Kidney (tissue), 14 donors: ENCODE data around the gene DLGAP4. TPM values are rescaled to one million over a fixed set of nuclear protein-coding genes. Genes with fewer than 3 reads are reported as not detected.

Source experiments
- DNase-seq, 5 donors: peaks; one replicate each; pipeline ENCODE4 v3.0.0-alpha.2; 2013 to 2020
- FAIRE-seq: peaks from 2 replicates; lab custom pipeline; 2012; peaks lifted over from hg19 to GRCh38; lab: Jason Lieb, UNC
- H3K27ac ChIP-seq, 2 donors: one replicate each; pipeline ENCODE4 v1.7.0; 2013; ENCODE audit warnings: low read depth in 2 of 2, low read length in 2 of 2, inconsistent platforms in 1 of 2
- H3K27me3 ChIP-seq: one replicate; pipeline ENCODE4 v1.7.1; 2013; ENCODE audit warnings: low read length, inconsistent platforms; ENCODE audit not compliant: control insufficient read depth, insufficient read depth
- H3K36me3 ChIP-seq, 3 donors: one replicate each; pipeline versions ENCODE4 v1.7.0 to v1.7.1; 2013; ENCODE audit warnings: low read length in 3 of 3, control low read depth in 1 of 3, inconsistent platforms in 1 of 3; ENCODE audit not compliant: insufficient read depth in 3 of 3, control insufficient read depth in 2 of 3
- H3K4me1 ChIP-seq, 3 donors: one replicate each; pipeline versions ENCODE4 v1.7.0 to v1.7.1; 2013; ENCODE audit warnings: low read length in 3 of 3, inconsistent platforms in 1 of 3, low read depth in 1 of 3; ENCODE audit not compliant: control insufficient read depth in 2 of 3, insufficient read depth in 2 of 3
- H3K4me3 ChIP-seq, 3 donors: one replicate each; pipeline versions ENCODE4 v1.7.0 to v1.8.1; 2013; ENCODE audit warnings: low read length in 3 of 3, control low read depth in 1 of 3, inconsistent platforms in 1 of 3
- H3K9ac ChIP-seq, 3 donors: one replicate each; pipeline versions ENCODE4 v1.7.0 to v1.7.1; 2013; ENCODE audit warnings: low read length in 3 of 3, control low read depth in 1 of 3, inconsistent platforms in 1 of 3
- H3K9me3 ChIP-seq, 3 donors: one replicate each; pipeline versions ENCODE4 v1.7.0 to v1.7.1; 2013; ENCODE audit warnings: low read length in 3 of 3, control low read depth in 1 of 3, inconsistent platforms in 1 of 3; ENCODE audit not compliant: control insufficient read depth in 2 of 3, insufficient read depth in 1 of 3
- intact Hi-C: fragments of 100-400 bp; cut with DNase I; formaldehyde crosslinking; loops from one replicate; pipeline ENCODE4 v1.11.1; 2022
- polyA plus RNA-seq: library from polyadenylated mRNA; stranded (reverse); fragments of 350-450 nt; fragmentation: Illumina TruSeq; extraction: RNeasy Lipid Tissue Mini Kit (QIAGEN cat#74804); gene quantifications from one replicate; pipeline ENCODE4 v1.2.3, GENCODE V29; 2014; ENCODE audit warnings: low read depth, low replicate concordance; ENCODE audit not compliant: insufficient read depth
- total RNA-seq: library from RNA; stranded (reverse); fragmentation: NEBNext Ultra II Directional; extraction: Animal tissue kit (Norgen Biotek cat#: 25700); gene quantifications from one replicate; pipeline ENCODE4 v1.2.1, GENCODE V29; 2021
- TF ChIP-seq, protein P1 (sequence below): IDR thresholded peaks from 3 replicates; pipeline ENCODE4 v1.5.1; 2012; ENCODE audit warnings: mild to moderate bottlenecking, moderate library complexity, borderline replicate concordance; ENCODE audit not compliant: insufficient read depth; ENCODE audit errors: extremely low read depth
- donor health status: control.
- donor health status: control.
- donor health status: control.
- donor health status: control.
- donor health status: control.
- donor health status: DM: yes; HTN: yes; CAD: no.
- donor health status: Normal renal cell carcinoma (clear cell type).

Gene DLGAP4
- total and polyA plus RNA-seq, 2 donors from 2014 or later: 19.6 to 62.4 TPM

DNA sequence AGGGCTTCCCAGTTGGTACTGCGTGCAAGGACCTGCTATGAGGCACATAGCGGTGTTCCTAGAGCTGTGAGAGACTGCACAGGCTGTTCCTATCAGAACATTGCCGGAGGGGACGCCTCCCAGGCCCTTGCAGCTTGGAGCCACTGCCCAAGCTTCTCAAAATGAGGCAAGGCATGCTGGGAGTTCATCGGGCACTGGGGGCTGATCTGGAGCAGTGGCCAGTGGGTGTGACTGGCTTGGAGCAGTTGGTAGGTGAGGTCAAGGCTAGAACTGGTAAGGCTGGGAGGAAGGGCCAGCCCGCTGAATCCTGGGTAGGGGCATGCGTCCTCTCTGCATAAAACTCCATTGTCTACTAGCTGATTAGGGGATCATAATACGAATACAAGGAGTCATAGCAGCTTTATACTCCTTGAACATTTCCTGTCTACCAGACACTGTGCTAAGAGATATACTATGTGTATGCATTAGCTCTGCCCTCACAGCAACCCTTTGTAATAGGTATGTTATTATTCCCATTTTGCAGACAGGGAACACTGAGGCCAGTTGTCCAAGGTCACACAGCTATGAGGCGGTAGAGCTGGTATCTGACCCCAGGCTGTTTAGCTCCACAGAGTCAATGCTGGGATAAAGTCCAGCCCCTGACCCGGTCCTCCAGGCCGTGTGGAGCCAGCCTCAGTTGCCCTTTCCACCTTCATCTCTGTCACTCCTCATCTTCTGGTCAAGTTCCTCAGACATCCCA lies 53.7 kb downstream of the DLGAP4 start:
- DNase-seq: no peak
- Histone ChIP-seq H3K27ac (no peak overlapping the region), H3K9me3 (no peaks in the 10 kb centered on the region), H3K4me1 (no peaks in the 10 kb centered on the region), H3K4me3 (no peak overlapping the region), H3K36me3 (no peaks in the 10 kb centered on the region), H3K27me3 (no peaks in the 10 kb centered on the region), H3K9ac (no peak overlapping the region)
- TF ChIP-seq, protein P1, sequence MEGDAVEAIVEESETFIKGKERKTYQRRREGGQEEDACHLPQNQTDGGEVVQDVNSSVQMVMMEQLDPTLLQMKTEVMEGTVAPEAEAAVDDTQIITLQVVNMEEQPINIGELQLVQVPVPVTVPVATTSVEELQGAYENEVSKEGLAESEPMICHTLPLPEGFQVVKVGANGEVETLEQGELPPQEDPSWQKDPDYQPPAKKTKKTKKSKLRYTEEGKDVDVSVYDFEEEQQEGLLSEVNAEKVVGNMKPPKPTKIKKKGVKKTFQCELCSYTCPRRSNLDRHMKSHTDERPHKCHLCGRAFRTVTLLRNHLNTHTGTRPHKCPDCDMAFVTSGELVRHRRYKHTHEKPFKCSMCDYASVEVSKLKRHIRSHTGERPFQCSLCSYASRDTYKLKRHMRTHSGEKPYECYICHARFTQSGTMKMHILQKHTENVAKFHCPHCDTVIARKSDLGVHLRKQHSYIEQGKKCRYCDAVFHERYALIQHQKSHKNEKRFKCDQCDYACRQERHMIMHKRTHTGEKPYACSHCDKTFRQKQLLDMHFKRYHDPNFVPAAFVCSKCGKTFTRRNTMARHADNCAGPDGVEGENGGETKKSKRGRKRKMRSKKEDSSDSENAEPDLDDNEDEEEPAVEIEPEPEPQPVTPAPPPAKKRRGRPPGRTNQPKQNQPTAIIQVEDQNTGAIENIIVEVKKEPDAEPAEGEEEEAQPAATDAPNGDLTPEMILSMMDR: no peak
- no peak for FAIRE-seq
- intact Hi-C loops: no loop called here

DNA sequence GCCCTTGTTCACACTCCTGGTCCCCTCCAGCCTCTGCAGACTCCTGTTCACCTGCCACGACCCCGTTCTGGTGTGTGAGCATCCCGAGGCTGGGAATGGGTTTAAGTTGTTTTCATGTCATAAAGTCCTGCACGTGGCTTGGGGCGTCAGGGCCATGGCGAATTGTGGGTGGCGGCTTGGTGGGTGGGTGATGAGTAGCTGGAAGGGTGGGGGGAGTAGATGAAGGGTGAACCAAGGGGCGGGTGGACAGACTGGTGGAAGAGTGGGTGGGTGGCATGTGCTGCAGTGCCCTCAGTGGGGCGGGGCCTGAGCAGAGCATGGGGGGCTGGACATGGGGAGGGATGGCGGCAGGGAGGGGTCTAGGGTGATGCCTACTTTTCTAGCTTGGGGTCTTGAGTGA lies 54.3 kb downstream of the DLGAP4 start:
- FAIRE-seq: no peak
- intact Hi-C loops: no loop called here
- H3K4me1 ChIP-seq: no peaks in the 10 kb centered on the region
- TF ChIP-seq, protein P1: no peak
- H3K36me3 ChIP-seq: no peaks in the 10 kb centered on the region
- no peak for DNase-seq
- no peaks in the 10 kb centered on the region for H3K9me3 ChIP-seq
- no peak overlapping the region for H3K27ac ChIP-seq
- H3K9ac ChIP-seq: no peak overlapping the region
- H3K4me3 ChIP-seq: no peak overlapping the region
- H3K27me3 ChIP-seq: no peaks in the 10 kb centered on the region

DNA sequence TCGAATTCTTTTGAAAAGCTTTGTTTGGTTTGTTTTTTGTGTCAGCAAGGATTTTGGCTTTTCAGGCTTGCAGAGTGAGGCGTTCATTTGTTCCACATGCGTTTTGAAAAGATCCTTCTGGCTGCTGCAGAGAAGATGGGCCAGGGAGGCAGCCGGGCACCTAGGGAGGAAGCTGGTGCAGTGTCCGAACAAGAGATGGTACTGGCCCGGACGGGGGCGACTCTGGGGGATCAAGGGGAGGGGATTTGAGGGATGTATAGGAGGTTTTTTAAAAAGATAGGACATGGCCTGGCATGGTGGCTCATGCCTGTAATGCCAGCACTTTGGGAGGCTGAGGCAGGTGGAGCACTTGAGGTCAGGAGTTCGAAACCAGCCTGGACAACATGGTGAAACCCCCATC lies 55.3 kb downstream of the DLGAP4 start:
- H3K4me1 ChIP-seq: no peaks in the 10 kb centered on the region

More for the DNA sequence above, 55.3 kb downstream of the DLGAP4 start:
- DNase-seq: no peak
- no peak for FAIRE-seq
- Histone ChIP-seq H3K27ac (no peak overlapping the region), H3K27me3 (no peaks in the 10 kb centered on the region), H3K9ac (no peak overlapping the region), H3K4me3 (no peak overlapping the region), H3K36me3 (no peaks in the 10 kb centered on the region), H3K9me3 (no peaks in the 10 kb centered on the region)
- TF ChIP-seq, protein P1: no peak
- intact Hi-C loops: no loop called here
